ENCODE data around the gene SETMAR. TPM values are rescaled to one million over a fixed set of nuclear protein-coding genes. Genes with fewer than 3 reads are reported as not detected.

SETMAR gene
- total and polyA plus RNA-seq, 4 donors: 4.5 to 9.7 (median 5.8) TPM

GRCh38 chr3:4306091-4306490 lies 2.9 kb downstream of the SETMAR start:
- Histone ChIP-seq H3K27ac (ENCODE audit: low read depth in 1 of 2, low read length in 2 of 2) (no peak overlapping the region), H3K4me1 (ENCODE audit: control insufficient read depth in 4 of 4, insufficient read depth in 4 of 4, low read length in 3 of 4) (peaks cover 0 to 12% (median 5%) of the 10 kb centered on the region in 4 donors), H3K9ac (ENCODE audit: low read depth in 1 of 2, low read length in 2 of 2) (no peak overlapping the region), H3K4me3 (ENCODE audit: low read depth in 1 of 3, low read length in 3 of 3) (no peak overlapping the region), H3K9me3 (ENCODE audit: control insufficient read depth in 4 of 4, low read length in 3 of 4) (no peaks in the 10 kb centered on the region), H3K36me3 (ENCODE audit: control insufficient read depth in 4 of 4, insufficient read depth in 3 of 4, low read depth in 1 of 4, low read length in 3 of 4) (peaks cover 0 to 2% (median 0%) of the 10 kb centered on the region in 4 donors), H3K27me3 (ENCODE audit: control insufficient read depth in 4 of 4, insufficient read depth in 4 of 4, low read length in 3 of 4) (no peaks in the 10 kb centered on the region)
- WGBS: 93% methylated on average over 8 of the region's 8 CpGs
- no peak for TF ChIP-seq HNF4G (IDR thresholded peaks at IDR 0.05)
- TF ChIP-seq JUND (IDR thresholded peaks at IDR 0.05): no peak
- TF ChIP-seq NR2F2 (IDR thresholded peaks at IDR 0.05): no peak
- no peak for TF ChIP-seq SP1 (IDR thresholded peaks at IDR 0.05)
- no peak for TF ChIP-seq HNF4A (conservative IDR thresholded peaks at IDR 0.05)
- no peak for TF ChIP-seq RAD21 (IDR thresholded peaks at IDR 0.05)
- TF ChIP-seq EGR1 (IDR thresholded peaks at IDR 0.05; ENCODE audit: low read depth in 2 of 2): no peak
- TF ChIP-seq ZBTB33 (IDR thresholded peaks at IDR 0.05): no peak
- no peak for TF ChIP-seq CTCF (IDR thresholded peaks at IDR 0.05; ENCODE audit: low read depth, low read length, missing input control)
- TF ChIP-seq FOXA1 (IDR thresholded peaks at IDR 0.05): no peak
- TF ChIP-seq RXRA (IDR thresholded peaks at IDR 0.05): no peak
- DNase-seq (ENCODE audit: low spot score): no peak

- no peaks in the 10 kb centered on the region for H3K27me3 ChIP-seq (ENCODE audit: control insufficient read depth in 4 of 4, insufficient read depth in 4 of 4, low read length in 3 of 4)
- no peaks in the 10 kb centered on the region for H3K36me3 ChIP-seq (ENCODE audit: control insufficient read depth in 4 of 4, insufficient read depth in 3 of 4, low read depth in 1 of 4, low read length in 3 of 4)
- H3K4me1 ChIP-seq (ENCODE audit: control insufficient read depth in 4 of 4, insufficient read depth in 4 of 4, low read length in 3 of 4): peaks cover 0 to 12% (median 6%) of the 10 kb centered on the region in 4 donors
- no peak overlapping the region for H3K9ac ChIP-seq (ENCODE audit: low read depth in 1 of 2, low read length in 2 of 2)
- H3K27ac ChIP-seq (ENCODE audit: low read depth in 1 of 2, low read length in 2 of 2): no peak overlapping the region
- TF ChIP-seq CTCF (IDR thresholded peaks at IDR 0.05; ENCODE audit: low read depth, low read length, missing input control) (no peak), RXRA (IDR thresholded peaks at IDR 0.05) (no peak), ZBTB33 (IDR thresholded peaks at IDR 0.05) (no peak), FOXA1 (IDR thresholded peaks at IDR 0.05) (no peak)
- WGBS: 92% methylated on average over 2 of the region's 2 CpGs
- H3K4me3 ChIP-seq (ENCODE audit: low read depth in 1 of 3, low read length in 3 of 3): no peak overlapping the region
- no peak for DNase-seq (ENCODE audit: low spot score)
- no peaks in the 10 kb centered on the region for H3K9me3 ChIP-seq (ENCODE audit: control insufficient read depth in 4 of 4, low read length in 3 of 4)
These were observed 3.7 kb downstream of the SETMAR start for GRCh38 chr3:4306860-4307259.
